HEK293T (cell line): Measurements from ENCODE around the gene CCT6A.

Source experiments
- FOXM1 ChIP-seq: fragments of 450-650 bp; IDR thresholded peaks from 2 replicates; pipeline ENCODE4 v1.6.1; 2017; ENCODE audit warnings: mild to moderate bottlenecking, borderline replicate concordance
- NFRKB ChIP-seq: fragments of 450-650 bp; IDR thresholded peaks from 2 replicates; pipeline ENCODE4 v1.6.1; 2016; ENCODE audit warnings: mild to moderate bottlenecking, moderate library complexity
- SP1 ChIP-seq: fragments of 450-650 bp; IDR thresholded peaks from 2 replicates; pipeline ENCODE4 v1.6.1; 2017

DNA sequence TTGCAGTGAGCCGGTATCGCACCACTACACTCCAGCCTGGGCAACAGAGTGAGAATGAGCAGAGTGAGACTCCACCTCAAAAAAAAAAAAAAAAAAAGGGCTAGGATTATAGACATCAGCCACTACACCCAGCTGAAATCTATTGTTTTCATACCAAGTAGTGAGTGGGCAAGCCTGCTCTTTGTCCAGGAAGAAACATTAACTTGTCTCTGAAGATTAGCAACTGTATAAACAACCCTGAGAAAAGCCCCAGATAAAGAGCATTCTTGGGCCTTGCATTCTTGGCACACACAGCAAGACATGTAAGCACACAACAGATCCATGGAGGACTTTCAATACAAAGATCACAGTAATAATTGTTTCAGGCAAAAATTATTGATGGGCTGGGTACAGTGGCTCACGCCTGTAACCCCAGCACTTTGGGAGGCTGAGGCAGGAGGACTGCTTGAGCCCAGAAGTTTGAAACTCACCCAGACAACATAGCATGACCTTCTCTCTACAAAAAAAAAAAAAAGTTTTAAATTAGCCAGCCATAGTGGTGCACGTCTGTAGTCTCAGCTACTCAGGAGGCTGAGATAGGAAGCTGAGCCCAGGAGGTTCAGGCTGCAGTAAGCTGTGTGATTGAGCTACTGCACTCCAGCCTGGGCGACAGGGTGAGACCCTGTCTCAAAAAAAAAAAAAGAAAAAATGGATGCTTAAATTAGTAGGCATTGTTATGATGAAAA, 4.7 kb upstream of the CCT6A start:
- TF ChIP-seq SP1 = no peak
- TF ChIP-seq NFRKB = no peak
- TF ChIP-seq FOXM1 = no peak
